Measurements from ENCODE around the gene FABP7. TPM values are rescaled to one million over a fixed set of nuclear protein-coding genes. Genes with fewer than 3 reads are reported as not detected.

The FABP7 gene
- total RNA-seq, 1 experiment from 2014 or later, result 0.28 TPM

DNA sequence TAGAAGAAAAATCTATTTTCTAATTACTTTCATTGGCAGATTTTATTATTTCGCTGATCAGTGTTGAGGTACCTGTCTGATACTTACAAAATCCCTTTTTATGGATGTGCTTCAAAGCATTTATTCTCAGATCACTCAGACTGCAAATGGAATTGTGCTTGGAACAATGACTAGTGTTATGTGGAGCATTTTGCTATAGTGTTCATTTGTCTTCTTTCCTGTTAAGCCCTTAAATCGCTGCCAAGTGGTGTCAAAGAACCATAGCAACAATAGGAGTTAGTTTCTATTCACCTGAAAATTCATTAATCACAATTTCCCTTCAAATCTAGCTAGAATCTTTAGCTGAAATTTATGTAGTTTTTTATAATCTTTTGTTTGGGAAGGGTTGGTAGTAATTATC lies 39.4 kb downstream of the FABP7 start:
- Histone ChIP-seq H3K36me3 (replicated peaks; ENCODE audit: control insufficient read depth, insufficient read depth, low read length) (no peaks in the 10 kb centered on the region), H3K27me3 (ENCODE audit: control insufficient read depth, insufficient read depth, low read length) (no peaks in the 10 kb centered on the region; the same call in 1 of the 2 replicates), H3K4me3 (ENCODE audit: insufficient read depth, low read depth, low read length) (no peak overlapping the region)
- DNase-seq, result no peak

DNA sequence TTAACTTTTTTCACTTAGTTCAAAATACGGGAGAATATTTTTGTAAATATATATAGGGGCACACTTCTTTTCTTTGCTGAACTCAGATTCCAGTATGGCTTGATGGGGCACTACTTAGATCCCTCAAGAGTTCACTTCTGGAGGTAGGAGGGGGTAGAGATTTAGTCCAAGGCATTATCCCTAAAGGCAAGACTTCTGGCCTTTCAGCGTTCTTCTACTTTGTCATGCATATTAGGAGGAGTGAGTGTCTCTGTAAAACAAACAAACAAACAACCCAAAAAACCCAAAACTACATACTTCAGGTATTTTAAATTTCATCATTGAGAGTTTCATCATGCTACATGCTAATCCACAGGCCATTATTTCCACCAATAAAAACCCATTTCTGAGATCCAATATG lies 41.6 kb downstream of the FABP7 start:
- DNase-seq, result peak; percentile 16
- no peak overlapping the region for H3K4me3 ChIP-seq (ENCODE audit: insufficient read depth, low read depth, low read length)

DNA sequence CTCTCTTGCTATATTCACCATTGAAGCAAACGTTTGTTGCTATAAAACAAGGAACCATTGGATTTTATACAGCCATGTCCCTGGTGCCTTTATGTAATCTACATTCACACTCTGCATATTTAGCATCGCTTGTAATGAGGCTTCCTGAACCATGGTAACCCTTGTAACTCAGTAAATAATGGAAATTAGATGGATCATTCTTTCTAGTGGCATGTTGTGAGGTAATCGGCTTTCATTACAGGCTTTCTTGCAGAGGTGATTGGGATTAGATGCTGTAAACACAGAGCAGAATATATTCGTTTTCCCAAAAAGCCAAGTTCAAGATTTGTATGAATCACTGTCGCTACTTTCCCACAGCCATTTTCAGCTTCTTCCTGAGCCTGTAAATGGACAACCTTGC lies 45.6 kb downstream of the FABP7 start:
- no peak overlapping the region for H3K4me3 ChIP-seq (ENCODE audit: insufficient read depth, low read depth, low read length)
- no peak for DNase-seq
- no peaks in the 10 kb centered on the region for H3K36me3 ChIP-seq (replicated peaks; ENCODE audit: control insufficient read depth, insufficient read depth, low read length)
- no peaks in the 10 kb centered on the region for H3K27me3 ChIP-seq (ENCODE audit: control insufficient read depth, insufficient read depth, low read length)

More for the DNA sequence above, 41.6 kb downstream of the FABP7 start:
- Histone ChIP-seq H3K36me3 (replicated peaks; ENCODE audit: control insufficient read depth, insufficient read depth, low read length) (no peaks in the 10 kb centered on the region), H3K27me3 (ENCODE audit: control insufficient read depth, insufficient read depth, low read length) (no peaks in the 10 kb centered on the region)

GRCh38 chr6:122829456-122829855 lies 49.9 kb downstream of the FABP7 start:
- Histone ChIP-seq H3K4me3 (ENCODE audit: insufficient read depth, low read depth, low read length) (no peak overlapping the region), H3K27me3 (ENCODE audit: control insufficient read depth, insufficient read depth, low read length) (no peaks in the 10 kb centered on the region), H3K36me3 (replicated peaks; ENCODE audit: control insufficient read depth, insufficient read depth, low read length) (no peaks in the 10 kb centered on the region)
- DNase-seq, result peak; percentile 28

- H3K4me3 ChIP-seq (ENCODE audit: insufficient read depth, low read depth, low read length), result no peak overlapping the region
- H3K27me3 ChIP-seq (ENCODE audit: control insufficient read depth, insufficient read depth, low read length), result no peaks in the 10 kb centered on the region
- no peaks in the 10 kb centered on the region for H3K36me3 ChIP-seq (replicated peaks; ENCODE audit: control insufficient read depth, insufficient read depth, low read length)
- DNase-seq, result no peak
These were observed 52.0 kb downstream of the FABP7 start for GRCh38 chr6:122831511-122831910.

DNA sequence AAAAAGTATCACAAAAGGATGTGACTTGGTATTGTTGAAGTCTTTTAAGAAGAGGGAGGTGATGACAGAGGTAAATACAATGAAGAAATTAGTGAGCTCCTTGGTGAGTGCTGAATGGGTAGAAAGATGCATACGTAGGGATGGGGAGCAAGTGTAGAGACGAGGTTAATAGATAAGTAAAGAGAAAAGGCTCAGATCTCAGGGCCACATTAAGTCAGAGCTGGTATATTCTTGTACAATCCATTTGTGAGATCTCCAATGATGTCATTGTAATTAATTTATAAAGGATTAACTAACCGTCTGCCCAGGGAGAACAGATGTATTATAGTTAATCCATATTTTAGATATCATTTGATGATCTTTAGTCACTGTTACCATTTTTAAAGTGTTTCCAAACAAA lies 52.9 kb downstream of the FABP7 start:
- DNase-seq, result no peak
- Histone ChIP-seq H3K4me3 (ENCODE audit: insufficient read depth, low read depth, low read length) (no peak overlapping the region), H3K27me3 (ENCODE audit: control insufficient read depth, insufficient read depth, low read length) (no peaks in the 10 kb centered on the region), H3K36me3 (replicated peaks; ENCODE audit: control insufficient read depth, insufficient read depth, low read length) (no peaks in the 10 kb centered on the region)

GRCh38 chr6:122833021-122833491 lies 53.5 kb downstream of the FABP7 start:
- Histone ChIP-seq H3K4me3 (ENCODE audit: insufficient read depth, low read depth, low read length) (no peak overlapping the region), H3K27me3 (ENCODE audit: control insufficient read depth, insufficient read depth, low read length) (no peaks in the 10 kb centered on the region), H3K36me3 (replicated peaks; ENCODE audit: control insufficient read depth, insufficient read depth, low read length) (no peaks in the 10 kb centered on the region)
- DNase-seq, result no peak

Other genes with a start within 250 kb of the FABP7 start
- 62.9 and 64.9 TPM in 2 replicates for gene PKIB, start 169.3 kb upstream of the FABP7 start, total RNA-seq (2014; rRNA removed; shearing (Covaris generic))
- gene SMPDL3A, start 9.5 kb downstream of the FABP7 start, total RNA-seq (2014; rRNA removed; shearing (Covaris generic)), result 0.89 and 1.8 TPM in 2 replicates
- gene CLVS2, start 216.5 kb downstream of the FABP7 start, total RNA-seq (2014; rRNA removed; shearing (Covaris generic)), result 0.26 and 0.94 TPM in 2 replicates